Heart right ventricle (tissue), 16 donors: ENCODE measurements around the gene DRICH1. TPM values are rescaled to one million over a fixed set of nuclear protein-coding genes. Genes with fewer than 3 reads are reported as not detected.
"Not testable (repeated sequence)": the region's sequence is repeated elsewhere in the genome, so short reads cannot be mapped to it uniquely, and the experiment has no call there.

Source experiments
- ATAC-seq, 8 donors: fragments of 200-7000 bp; cut with Tn5 transposase; one replicate each; pipeline ENCODE4 v1.9.1; 2020; ENCODE audit warnings: mild to moderate bottlenecking in 8 of 8, moderate library complexity in 8 of 8, moderate number of reproducible peaks in 1 of 8
- DNase-seq, 2 donors: peaks; one replicate each; pipeline ENCODE4 v3.0.0-alpha.2; 2020
- H3K27ac ChIP-seq, 10 donors: fragments of 200-600 bp; sonication (generic) in 2 of 10; one replicate each; pipeline versions ENCODE4 v1.5.0 to v1.8.0; 2020 to 2022; ENCODE audit warnings: mild to moderate bottlenecking in 3 of 10
- H3K27me3 ChIP-seq, 7 donors: fragments of 200-600 bp; one replicate each; pipeline ENCODE4 v1.8.0; 2021 to 2022; ENCODE audit warnings: mild to moderate bottlenecking in 2 of 7
- H3K36me3 ChIP-seq, 9 donors: fragments of 200-600 bp; sonication (generic) in 1 of 9; one replicate each; pipeline versions ENCODE4 v1.5.0 to v1.8.0; 2020 to 2022; ENCODE audit warnings: mild to moderate bottlenecking in 2 of 9
- H3K4me1 ChIP-seq, 9 donors: fragments of 200-600 bp; sonication (generic) in 1 of 9; one replicate each; pipeline versions ENCODE4 v1.5.0 to v1.8.0; 2020 to 2022; ENCODE audit warnings: mild to moderate bottlenecking in 4 of 9
- H3K4me3 ChIP-seq, 10 donors: fragments of 200-600 bp; sonication (generic) in 2 of 10; one replicate each; pipeline versions ENCODE4 v1.5.0 to v1.8.0; 2020 to 2022; ENCODE audit warnings: mild to moderate bottlenecking in 7 of 10, moderate library complexity in 2 of 10
- H3K9me3 ChIP-seq, 11 donors: fragments of 200-600 bp in 10 of 11; sonication (generic) in 2 of 11; one replicate each; pipeline versions ENCODE4 v1.5.0 to v1.8.0; 2013 to 2022; ENCODE audit warnings: mild to moderate bottlenecking in 2 of 11, control low read depth in 1 of 11, moderate library complexity in 1 of 11
- WGBS, 2 donors: extraction: QIAGEN DNeasy Blood & Tissue Kit; methylation state at CpG; one replicate each; pipeline ENCODE4 v1.1.7; 2013; ENCODE audit warnings: inconsistent platforms in 1 of 2; 5-methylcytosine and 5-hydroxymethylcytosine counted together
- intact Hi-C, 10 donors: fragments of 100-400 bp; cut with DNase I; formaldehyde crosslinking; loops; one replicate each; pipeline versions ENCODE4 v1.11.1 to v1.14.2; 2022
- polyA plus RNA-seq, 2 donors: library from polyadenylated mRNA; stranded (reverse); fragments of 200-250 nt; gene quantifications; one replicate each; pipeline ENCODE4 v1.2.3, GENCODE V29; 2013
- total RNA-seq, 10 donors: library from RNA; stranded (reverse); fragmentation: NEBNext Ultra II Directional in 3 of 10; extraction: Animal tissue kit (Norgen Biotek cat#: 25700) in 3 of 10; gene quantifications; one replicate each; pipeline versions ENCODE4 v1.2.1 to v1.2.4, GENCODE V29; 2021 to 2023
- TF ChIP-seq, protein P1 (sequence below), 9 donors: fragments of 200-600 bp; sonication (generic) in 2 of 9; IDR thresholded peaks; one replicate each; pipeline versions ENCODE4 v1.5.0 to v1.8.0; 2021 to 2022; ENCODE audit warnings: antibody characterized with exemption in 9 of 9, mild to moderate bottlenecking in 5 of 9, moderate library complexity in 1 of 9
- donor health status: Arrhythmogenic right ventricular cardiomyopathy.
- donor health status: ischemic (EF 13 %, LVEDD 7.1; RV severe dilation, severe dysfunction).
- donor health status: healthy with polysubstance abuse.
- donor health status: DM: no; HTN: yes; CAD: no.
- donor health status: DM: no; HTN: no; CAD: no.
- donor health status: ischemic (EF 25% LVEDD 6.9; RV normal size, moderate dysfunction).
- donor health status: ischemic (EF 25% LVEDD 5.7; RV mildly dilated, moderate dysfunction).
- donor health status: healthy.
- donor health status: DM: yes; HTN: yes; CAD: no.
- donor health status: Ischemic cardiomyopathy.
- donor health status: ischemic (EF 35%, LVEDD 5.7; RV mildly dilated, moderate dysfunction).
- donor health status: nonischemic (EF 11% LVEDD 7.7; RV severe dilation, severe dysfunction).
- donor health status: DM: yes; HTN: yes; CAD: no.
- donor health status: PGD.
- donor health status: ischemic (EF 29% LVEDD 5.4; RV normal size, mild dysfunction).
- donor health status: nonischemic (EF 23%, LVEDD 6.1; RV moderate dilation, normal function).

Gene DRICH1
- total and polyA plus RNA-seq, 12 donors: 0.03 to 0.44 TPM; not detected in 10

DNA sequence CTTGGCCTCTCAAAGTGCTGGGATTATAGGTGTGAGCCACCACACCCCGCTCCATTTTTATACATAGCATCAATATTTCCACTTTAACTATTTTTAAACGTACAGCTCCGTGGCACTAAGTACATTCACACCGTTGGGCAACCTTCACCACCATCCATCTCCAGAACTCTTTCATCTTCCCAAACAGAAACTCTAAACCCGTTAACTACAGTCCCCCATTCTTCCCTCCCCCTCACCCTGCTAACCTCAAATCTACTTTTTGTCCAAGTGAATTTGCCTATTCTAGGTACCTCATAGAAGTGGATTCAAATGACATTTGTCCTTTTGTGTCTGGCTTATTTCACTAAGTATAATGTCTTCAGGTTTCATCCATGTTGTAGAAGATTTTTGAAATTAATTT lies 55.4 kb downstream of the DRICH1 start:
- no peaks in the 10 kb centered on the region for H3K9me3 ChIP-seq
- intact Hi-C loops: no loop called here
- H3K27me3 ChIP-seq: peaks cover 0 to 11% (median 0%) of the 10 kb centered on the region in 7 donors
- DNase-seq (no peak), ATAC-seq (no peak)
- H3K4me3 ChIP-seq: no peak overlapping the region
- no peak overlapping the region for H3K27ac ChIP-seq
- 69 to 74% methylated on average over 5 of the region's 5 CpGs for WGBS, 2 donors
- H3K36me3 ChIP-seq: no peaks in the 10 kb centered on the region
- TF ChIP-seq, protein P1, sequence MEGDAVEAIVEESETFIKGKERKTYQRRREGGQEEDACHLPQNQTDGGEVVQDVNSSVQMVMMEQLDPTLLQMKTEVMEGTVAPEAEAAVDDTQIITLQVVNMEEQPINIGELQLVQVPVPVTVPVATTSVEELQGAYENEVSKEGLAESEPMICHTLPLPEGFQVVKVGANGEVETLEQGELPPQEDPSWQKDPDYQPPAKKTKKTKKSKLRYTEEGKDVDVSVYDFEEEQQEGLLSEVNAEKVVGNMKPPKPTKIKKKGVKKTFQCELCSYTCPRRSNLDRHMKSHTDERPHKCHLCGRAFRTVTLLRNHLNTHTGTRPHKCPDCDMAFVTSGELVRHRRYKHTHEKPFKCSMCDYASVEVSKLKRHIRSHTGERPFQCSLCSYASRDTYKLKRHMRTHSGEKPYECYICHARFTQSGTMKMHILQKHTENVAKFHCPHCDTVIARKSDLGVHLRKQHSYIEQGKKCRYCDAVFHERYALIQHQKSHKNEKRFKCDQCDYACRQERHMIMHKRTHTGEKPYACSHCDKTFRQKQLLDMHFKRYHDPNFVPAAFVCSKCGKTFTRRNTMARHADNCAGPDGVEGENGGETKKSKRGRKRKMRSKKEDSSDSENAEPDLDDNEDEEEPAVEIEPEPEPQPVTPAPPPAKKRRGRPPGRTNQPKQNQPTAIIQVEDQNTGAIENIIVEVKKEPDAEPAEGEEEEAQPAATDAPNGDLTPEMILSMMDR (IDR thresholded peaks at IDR 0.05): no peak
- no peaks in the 10 kb centered on the region for H3K4me1 ChIP-seq

DNA sequence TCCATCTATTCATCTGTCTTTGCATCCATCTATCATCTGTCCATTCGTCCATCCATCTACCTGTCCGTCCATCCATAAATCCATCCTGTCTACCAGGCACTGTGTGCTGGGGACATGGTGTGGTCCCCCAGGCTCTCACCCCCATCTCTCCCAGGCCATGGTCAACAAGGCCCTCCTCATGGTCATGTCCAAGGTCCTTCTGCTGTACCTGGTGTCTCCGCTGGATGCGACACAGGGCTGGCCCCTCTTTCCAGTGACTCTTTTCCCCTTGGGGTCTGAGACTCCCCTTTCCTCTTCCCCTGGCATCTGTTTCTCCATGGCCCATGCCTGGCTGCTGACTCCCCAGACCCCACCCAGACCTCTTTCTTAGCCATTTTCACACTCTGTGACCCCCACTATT lies 56.5 kb downstream of the DRICH1 start:
- 95 to 96% methylated on average over 4 of the region's 4 CpGs for WGBS, 2 donors
- Histone ChIP-seq H3K9me3 (no peaks in the 10 kb centered on the region), H3K27me3 (peaks cover 0 to 11% (median 0%) of the 10 kb centered on the region in 7 donors), H3K4me3 (no peak overlapping the region), H3K4me1 (no peaks in the 10 kb centered on the region), H3K36me3 (no peaks in the 10 kb centered on the region), H3K27ac (no peak overlapping the region)
- TF ChIP-seq, protein P1 (IDR thresholded peaks at IDR 0.05): no peak
- intact Hi-C loops: no loop called here
- no peak for DNase-seq
- no peak for ATAC-seq

DNA sequence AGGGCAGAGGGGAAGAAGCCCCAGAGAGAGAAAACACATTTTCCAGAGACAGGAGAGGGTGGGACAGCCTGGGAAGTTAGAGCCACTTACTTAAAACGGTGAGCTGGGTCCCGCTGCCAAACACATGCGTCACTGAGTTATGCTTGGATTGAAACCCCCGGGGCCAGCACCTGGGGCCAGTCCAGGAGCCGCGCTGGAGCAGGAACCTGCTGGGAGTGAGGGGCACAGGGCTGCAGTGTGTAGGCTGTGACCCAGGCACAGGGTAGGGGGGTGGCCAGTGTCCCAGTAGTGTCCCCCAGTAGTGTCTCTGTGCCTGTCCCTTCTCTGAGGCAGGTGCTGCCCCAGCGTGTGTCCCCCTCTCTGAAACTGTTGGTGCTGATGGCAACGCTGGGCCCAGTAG lies 57.2 kb downstream of the DRICH1 start:
- ATAC-seq: no peak
- peaks cover 0 to 11% (median 0%) of the 10 kb centered on the region in 7 donors for H3K27me3 ChIP-seq
- intact Hi-C loops: no loop called here
- no peak overlapping the region for H3K4me3 ChIP-seq
- H3K36me3 ChIP-seq: no peaks in the 10 kb centered on the region
- TF ChIP-seq, protein P1 (IDR thresholded peaks at IDR 0.05): no peak
- no peak for DNase-seq
- 58 to 73% methylated on average over 8 of the region's 8 CpGs for WGBS, 2 donors
- H3K4me1 ChIP-seq: no peaks in the 10 kb centered on the region
- no peak overlapping the region for H3K27ac ChIP-seq
- no peaks in the 10 kb centered on the region for H3K9me3 ChIP-seq

DNA sequence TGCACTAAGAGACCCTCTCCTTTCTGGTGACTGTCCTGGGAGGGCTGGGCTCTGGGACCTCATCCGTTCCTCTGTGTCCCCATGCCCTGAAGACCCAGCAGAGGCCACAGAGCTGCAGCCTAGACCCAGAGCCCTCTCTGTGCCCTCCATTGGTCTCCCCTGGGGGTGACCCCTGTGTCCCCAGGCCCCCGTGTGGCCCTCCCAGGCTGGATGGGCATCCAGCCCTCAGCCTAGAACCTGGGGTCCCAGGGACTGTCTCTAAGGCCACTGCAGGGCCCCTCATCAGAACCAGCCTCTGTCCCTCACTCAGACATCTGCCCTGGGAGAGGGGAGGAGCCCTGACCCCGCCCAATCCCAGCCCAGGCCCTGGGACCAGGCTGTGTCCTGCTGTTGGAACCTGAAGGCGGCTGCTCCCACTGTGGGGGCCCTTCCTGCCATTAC lies 57.7 kb downstream of the DRICH1 start:
- intact Hi-C loops: no loop called here
- ATAC-seq (peak in 1 of 8 donors; percentile 39), DNase-seq (no peak)

GRCh38 chr22:23573701-23574235 lies 58.4 kb downstream of the DRICH1 start:
- H3K27ac ChIP-seq, H3K27me3 ChIP-seq, H3K4me1 ChIP-seq, H3K36me3 ChIP-seq, DNase-seq, intact Hi-C loops, H3K4me3 ChIP-seq, H3K9me3 ChIP-seq: not testable (repeated sequence)
- 67 to 85% methylated on average over 4 to 8 of the region's 8 CpGs for WGBS, 2 donors
- peak in 1 of 8 donors; percentile 19 for ATAC-seq

More for the DNA sequence above, 57.7 kb downstream of the DRICH1 start:
- H3K27me3 ChIP-seq: peaks cover 0 to 11% (median 0%) of the 10 kb centered on the region in 7 donors
- no peak overlapping the region for H3K4me3 ChIP-seq
- no peaks in the 10 kb centered on the region for H3K4me1 ChIP-seq
- H3K36me3 ChIP-seq: no peaks in the 10 kb centered on the region
- H3K27ac ChIP-seq: no peak overlapping the region
- WGBS, 2 donors: 64 to 74% methylated on average over 4 of the region's 4 CpGs
- H3K9me3 ChIP-seq: no peaks in the 10 kb centered on the region
- TF ChIP-seq, protein P1 (IDR thresholded peaks at IDR 0.05): no peak

- intact Hi-C loops, H3K9me3 ChIP-seq, H3K36me3 ChIP-seq, ATAC-seq, H3K27ac ChIP-seq, DNase-seq, H3K4me1 ChIP-seq, H3K27me3 ChIP-seq, H3K4me3 ChIP-seq: not testable (repeated sequence)
- WGBS, 2 donors: 78 to 82% methylated on average over 13 of the region's 13 CpGs
Observed at GRCh38 chr22:23573106-23573505, 59.0 kb downstream of the DRICH1 start.
